HG02943 (cell line): ENCODE measurements around the gene MASP2.
"Not testable (repeated sequence)": the region's sequence is repeated elsewhere in the genome, so short reads cannot be mapped to it uniquely, and the experiment has no call there.

Experiments used
- ATAC-seq: cut with Tn5 transposase; IDR thresholded peaks from one replicate; pipeline ENCODE4 v1.9.1; 2021; ENCODE audit warnings: mild to moderate bottlenecking, low read depth, moderate library complexity; ENCODE audit not compliant: unreplicated experiment

MASP2 gene

DNA sequence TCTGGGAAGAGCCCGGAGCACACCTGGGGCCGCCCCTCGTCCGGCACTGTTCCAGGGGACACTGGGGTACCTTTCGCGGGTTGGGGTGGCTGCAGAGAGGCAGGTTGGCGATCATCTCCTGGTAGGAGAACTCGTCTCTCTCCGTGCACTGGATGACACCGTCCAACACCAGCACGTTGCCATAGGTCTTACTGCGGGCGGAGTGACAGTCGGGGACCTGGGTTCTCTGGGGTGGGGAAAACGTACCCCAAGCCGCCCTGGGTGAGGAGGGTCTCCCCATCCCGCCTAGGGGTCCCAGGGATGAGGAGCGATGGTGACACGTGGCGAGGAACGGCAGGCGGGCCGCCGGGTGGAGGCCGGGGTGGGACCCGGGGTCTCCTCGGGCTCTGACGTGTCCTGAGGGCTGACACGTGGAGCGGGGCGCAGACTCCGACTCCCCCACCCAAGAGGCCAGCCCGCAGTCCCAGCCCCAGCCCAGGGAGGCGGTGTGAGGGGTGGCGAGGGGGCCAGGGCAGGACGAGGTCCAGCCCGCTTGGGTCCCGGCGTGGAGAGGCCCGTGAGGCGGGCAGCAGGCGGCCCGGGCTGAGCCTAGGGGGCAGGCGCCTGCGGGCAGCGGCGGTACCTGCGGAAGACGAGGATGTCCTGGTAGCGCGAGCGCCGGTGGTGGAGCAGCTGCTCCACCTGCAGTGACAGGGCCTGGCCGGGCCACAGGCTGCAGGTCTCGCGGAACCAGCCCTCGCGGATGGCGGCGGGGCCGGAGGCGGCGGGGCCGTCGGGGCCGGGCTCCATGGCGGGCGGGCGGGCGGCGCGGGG, 12.3 kb upstream of the MASP2 start:
- peak; percentile 18 for ATAC-seq

DNA sequence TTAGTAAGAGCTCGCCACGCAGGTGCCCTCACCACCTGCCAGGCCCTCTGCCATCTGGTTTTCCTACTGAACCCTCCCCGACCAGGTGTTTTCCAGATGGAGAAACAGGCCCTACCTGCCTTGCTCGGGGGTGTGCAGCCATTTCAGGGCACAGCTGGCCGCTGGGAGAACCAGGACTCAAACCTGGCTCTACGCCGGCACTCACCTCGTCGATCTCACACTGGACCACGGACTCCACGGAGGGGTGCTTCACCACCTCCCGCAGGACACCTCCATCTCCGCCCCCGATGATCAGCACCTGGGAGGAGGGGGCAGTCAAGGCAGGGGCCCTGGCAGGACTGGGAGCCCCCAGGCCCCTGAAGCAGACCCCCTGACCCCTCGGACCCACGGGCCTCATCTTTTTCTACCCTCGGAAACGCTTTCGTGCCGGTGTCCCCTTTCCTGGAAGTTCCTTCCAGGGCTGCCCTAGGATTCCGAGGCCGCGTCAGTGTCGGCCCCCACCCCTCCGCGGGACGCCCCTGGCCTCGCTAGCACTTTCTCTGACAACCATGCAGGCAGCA, 11.6 kb upstream of the MASP2 start:
- ATAC-seq, result no peak

DNA sequence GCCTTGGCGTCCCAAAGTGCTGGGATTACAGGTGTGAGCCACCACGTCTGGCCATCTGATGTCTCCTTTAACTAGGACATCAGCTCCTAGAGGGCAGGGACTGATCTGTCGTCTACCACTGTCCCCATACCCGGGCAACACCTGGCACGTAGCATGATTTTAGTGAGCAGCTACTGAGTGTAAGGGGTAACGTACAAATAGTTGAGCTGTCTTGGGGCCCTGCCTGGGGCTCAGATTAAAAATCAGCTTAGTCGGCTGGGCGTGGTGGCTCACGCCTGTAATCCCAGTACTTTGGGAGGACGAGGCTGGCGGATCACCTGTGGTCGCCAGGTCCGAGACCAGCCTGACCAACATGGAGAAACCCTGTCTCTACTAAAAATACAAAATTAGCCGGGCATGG, 11.0 kb upstream of the MASP2 start:
- no peak for ATAC-seq

- no peak for ATAC-seq
Observed at GRCh38 chr1:11057477-11057876, 10.4 kb upstream of the MASP2 start.

DNA sequence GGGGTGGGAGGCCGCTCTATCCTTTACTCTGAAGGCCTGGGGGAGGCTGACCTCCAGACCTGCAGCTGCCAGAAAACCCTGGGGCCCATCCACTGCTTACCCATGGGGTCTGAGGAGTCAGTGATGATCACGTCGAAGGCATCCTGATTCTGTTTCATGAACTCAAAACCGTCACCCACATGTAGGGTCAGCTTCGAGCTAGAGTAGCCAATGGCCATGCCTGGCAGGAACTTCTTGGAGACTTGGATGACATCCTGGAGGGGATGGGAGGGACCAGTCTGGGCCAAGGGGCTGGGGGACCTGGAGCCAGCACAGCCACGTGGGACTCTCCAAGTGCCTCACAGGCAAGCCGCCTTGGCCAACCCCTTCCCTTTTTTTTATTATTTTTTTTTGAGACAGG, 9.5 kb upstream of the MASP2 start:
- no peak for ATAC-seq

DNA sequence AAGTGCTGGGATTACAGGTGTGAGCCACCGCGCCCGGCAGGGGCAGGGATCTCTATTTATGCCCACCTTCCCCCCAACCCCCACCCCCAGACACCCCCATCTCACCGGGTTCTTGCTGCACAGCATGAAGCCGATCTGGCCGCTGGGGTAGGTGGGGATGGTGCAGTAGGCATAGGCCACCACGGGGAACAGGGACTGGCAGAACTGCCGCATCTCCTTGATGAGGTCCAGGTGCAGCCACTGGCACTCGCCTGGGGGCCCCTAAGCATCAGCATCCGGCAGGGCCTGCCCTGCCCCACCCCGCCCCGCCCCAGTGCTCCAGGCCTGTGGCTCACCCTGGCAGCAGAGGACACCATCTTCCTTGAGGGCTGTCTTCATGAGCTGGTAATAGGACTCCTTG, 8.6 kb upstream of the MASP2 start:
- ATAC-seq, result no peak

DNA sequence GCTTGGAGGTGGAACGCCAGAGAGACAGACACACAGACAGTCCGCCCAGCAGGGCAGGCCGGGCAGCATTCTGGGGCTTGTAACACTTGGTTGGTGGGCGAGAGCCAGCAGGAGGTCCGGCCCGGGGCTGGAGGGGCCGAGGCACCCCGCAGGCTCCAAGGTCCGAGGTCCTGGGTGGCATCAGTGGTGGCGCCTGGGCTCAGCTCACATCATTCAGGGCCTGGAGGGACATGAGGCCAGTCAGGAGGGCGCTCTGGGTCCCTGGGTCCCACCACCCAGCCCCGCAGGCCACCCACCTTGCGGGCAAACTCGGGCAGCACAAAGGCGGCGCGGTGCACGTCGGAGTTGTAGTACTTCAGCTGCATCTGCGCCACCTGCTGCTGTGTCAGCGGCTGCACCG, 7.6 kb upstream of the MASP2 start:
- no peak for ATAC-seq

DNA sequence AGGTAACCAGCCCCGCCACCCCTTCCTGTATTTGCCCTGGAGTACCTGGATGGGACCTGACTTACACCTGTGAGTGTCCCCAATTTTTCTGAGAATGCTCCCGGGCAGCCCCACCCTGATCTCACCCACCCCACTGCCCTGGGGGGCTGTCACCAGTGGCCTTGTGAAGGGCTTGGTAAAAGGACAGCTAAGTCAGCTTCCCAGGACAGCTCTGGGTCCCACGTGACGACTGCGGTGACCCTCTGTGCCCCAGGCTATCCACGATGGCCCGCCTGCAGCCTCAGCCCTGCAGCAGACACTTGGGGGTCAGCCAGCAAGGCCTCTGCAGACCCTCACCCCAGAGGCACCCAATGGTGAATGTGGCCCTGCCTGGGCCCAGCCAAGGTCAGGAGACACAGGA, 7.1 kb upstream of the MASP2 start:
- no peak for ATAC-seq

GRCh38 chr1:11053758-11054137, 6.7 kb upstream of the MASP2 start:
- ATAC-seq, result no peak

GRCh38 chr1:11052839-11053757, 6.1 kb upstream of the MASP2 start:
- no peak for ATAC-seq

DNA sequence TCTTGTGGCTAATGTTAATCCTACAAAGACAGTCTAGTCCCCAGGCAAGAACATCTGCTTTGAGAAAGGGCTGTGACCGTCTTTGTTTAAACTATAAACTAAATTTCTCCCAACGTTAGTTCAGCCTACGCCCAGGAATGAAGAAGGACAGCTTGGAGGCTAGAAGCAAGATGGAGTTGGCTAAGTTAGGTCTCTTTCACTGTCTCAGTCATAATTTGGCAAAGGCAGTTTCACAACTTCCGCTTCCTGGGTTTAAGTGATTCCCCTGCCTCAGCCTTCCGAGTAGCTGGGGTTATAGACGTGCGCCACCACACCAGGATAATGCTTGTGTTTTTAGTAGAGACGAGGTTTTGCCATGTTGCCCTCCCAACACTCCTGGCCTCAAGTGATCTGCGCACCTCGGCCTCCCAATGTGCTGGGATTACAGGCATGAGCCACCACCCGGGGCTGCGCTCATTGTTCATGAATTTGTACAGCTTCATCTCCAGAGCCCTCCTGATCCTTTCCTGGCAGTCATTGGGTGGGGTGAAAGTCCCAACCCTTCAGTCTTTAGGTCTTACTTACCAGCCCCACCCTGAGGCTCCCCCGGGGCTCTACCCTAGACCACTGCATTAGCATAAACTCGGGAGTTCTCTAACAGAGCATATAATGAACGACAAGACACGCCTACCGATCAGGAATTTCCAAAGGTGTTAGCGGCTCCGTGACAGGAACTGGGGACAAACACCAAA, 4.9 kb upstream of the MASP2 start:
- ATAC-seq, result no peak

GRCh38 chr1:11051121-11051520, 4.1 kb upstream of the MASP2 start:
- ATAC-seq, result not testable (repeated sequence)

DNA sequence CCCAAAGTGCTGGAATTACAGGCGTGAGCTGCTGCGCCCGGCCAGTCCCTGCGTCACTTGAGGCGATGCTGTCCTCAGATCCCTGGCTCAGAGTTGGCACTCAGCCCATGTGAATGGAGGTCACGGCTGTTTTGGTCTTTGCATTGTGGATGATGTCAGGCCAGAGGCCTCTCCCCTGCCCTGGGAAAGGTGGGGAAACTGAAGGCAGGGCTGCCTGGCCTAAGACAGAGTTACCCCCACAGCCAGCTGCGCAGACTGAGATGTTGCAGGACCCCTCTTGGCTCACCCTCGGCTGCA, 821 bp downstream of the MASP2 start:
- no peak for ATAC-seq

DNA sequence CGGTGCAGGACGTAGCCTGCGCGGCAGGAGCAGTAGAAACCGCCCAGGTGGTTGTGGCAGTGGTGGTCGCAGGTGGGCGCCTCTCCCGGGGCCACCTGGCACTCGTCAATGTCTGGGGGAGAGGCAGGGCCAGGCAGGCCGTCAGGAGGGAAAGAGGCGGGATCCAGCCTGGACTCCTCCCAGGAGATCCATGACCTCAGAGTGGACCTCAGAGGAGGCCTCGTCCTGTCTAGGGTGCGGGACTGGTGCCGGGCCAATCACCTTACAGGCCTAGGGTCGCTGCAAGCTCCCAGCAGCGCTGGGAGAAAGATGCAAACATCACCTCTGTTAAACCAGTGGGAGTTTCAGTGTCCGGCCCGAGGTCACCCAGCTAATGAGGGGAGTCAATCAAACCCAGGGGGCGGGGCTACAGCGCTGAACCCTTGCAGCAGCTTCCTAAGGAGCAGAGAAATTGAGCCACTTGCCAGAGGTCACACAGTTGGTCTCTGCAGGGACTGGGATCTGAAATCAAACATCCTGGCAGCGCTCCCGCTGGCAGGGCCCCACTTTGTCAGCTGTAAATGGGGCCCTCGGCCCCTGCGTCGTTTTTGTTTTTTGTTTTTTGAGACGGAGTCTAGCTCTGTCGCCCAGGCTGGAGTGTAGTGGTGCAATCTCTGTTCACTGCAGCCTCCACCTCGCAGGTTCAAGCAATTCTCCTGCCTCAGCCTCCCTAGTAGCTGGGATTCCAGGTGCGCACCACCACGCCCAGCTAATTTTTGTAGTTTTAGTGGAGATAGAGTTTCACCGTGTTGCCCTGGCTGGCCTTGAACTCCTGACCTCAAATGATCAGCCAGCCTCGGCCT, 1.4 kb downstream of the MASP2 start:
- no peak for ATAC-seq

- ATAC-seq, result no peak
Observed at GRCh38 chr1:11044849-11045427, 2.1 kb downstream of the MASP2 start.

DNA sequence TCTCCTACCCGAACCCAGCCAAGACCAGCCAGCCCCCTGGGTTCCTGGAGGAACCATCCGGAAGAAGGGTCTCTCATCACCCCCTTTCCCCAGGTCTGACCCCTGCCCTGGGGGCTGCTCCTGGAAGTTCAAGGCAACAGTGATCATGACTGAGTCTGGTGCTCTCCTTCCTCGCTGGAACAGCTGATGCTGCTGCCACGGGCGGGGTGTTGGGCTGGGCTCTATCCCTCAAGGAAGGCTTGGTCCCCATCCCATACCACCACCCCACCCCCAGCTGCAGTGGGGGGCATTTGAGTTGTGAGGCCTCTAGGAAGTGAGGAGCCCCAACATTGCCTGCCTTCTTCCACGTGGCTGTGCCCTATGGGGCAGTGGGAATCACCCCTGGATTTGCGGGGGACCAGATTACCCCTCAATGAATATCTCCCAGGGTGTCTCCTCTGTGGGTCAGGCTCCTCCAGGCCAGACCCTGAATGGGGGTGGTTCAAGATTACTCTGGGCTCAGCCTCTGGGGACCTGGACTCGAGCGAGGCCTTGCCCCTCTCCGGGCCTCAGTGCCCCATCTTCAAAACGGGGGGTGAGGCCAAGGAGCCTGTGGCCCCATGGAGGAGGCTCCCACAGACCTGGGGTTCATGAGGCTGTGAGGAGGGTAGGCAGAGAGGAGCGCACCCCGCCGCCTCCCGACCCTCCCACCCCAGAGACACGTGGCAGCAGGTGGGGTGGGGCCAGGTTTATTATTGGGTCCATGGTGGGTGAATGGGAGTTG, 2.8 kb downstream of the MASP2 start:
- ATAC-seq, result no peak

DNA sequence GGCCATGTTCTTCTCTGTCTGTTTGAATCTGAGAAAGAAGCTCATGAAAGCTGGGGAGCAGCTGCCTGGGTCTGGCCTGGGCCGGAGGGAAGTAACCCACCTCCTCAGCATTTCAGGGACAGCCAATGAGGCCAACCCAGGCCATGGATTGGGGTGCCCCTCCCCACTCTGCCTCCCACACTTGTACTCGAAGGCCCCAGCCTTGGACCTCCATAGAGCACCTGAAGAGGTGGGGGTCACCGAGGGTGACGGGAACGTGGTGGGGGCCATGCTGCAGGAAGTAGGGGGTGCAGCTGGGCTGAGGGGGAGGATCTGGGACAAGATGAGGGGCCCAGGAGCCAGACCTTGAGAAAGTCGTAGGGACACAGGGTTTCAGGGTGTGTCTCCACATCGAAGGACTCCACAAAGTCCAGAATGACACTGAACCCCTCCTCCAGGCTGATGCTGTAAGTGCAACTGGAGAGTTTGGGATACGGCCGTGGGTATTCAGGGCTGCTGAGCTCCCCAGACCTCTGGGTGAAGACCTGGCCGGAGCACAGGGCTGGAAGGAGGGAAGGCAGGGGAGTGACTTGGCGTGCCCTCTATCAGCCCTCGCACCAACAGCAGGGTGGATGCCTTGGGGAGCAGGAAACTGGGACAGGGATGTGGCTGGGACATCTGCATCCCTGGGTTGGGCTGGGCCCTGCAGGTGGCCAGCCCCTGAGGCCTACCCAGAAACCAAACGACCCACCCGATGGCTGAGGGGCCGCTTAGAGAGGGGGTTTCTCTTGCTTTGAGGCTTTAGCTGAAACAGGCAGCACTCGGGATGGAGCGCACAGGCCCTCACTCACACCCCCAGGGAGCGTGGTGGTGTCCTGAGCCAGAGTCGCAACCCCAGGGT, 3.8 kb downstream of the MASP2 start:
- no peak for ATAC-seq

DNA sequence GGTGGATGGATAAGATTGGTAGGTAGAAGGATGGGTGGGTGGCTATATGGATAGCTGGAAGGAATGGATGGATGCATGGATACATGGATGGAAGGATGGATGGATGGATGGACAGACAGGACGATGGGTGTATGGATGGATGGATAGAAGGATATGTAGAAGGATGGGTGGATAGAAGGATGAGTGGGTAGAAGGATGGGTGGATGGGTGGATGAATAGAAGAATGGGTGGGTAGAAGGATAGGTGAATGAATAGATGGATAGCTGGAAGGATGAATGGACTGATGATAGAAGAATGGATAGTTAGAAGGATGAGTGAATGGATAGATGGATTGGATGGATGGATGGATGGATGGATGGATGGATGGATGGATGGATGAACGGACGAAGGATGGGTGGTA, 5.0 kb downstream of the MASP2 start:
- no peak for ATAC-seq
